Mesenchymal stem cell (in vitro differentiated cells and primary cell): ENCODE results near the gene TOM1L1.

Experiments used
- DNase-seq: peaks from one replicate; pipeline ENCODE4 v3.0.0-alpha.2; 2013
- H2AFZ ChIP-seq: one replicate; pipeline ENCODE4 v1.6.1; 2013; ENCODE audit warnings: low read depth, mild to moderate bottlenecking, control low read depth, inconsistent platforms, low read length, moderate library complexity
- H2AK5ac ChIP-seq: 2 replicates; pipeline ENCODE4 v1.6.1; 2013; ENCODE audit warnings: low read length, moderate library complexity, mild to moderate bottlenecking, inconsistent platforms; ENCODE audit not compliant: severe bottlenecking
- H2BK120ac ChIP-seq: one replicate; pipeline ENCODE4 v1.6.1; 2013; ENCODE audit warnings: low read depth, mild to moderate bottlenecking, inconsistent platforms, low read length, moderate library complexity
- H2BK12ac ChIP-seq, 2 experiments: one replicate each; pipeline ENCODE4 v1.6.1; 2013; ENCODE audit warnings: inconsistent platforms in 2 of 2, low read length in 2 of 2, mild to moderate bottlenecking in 2 of 2, moderate library complexity in 2 of 2, control low read depth in 1 of 2
- H2BK15ac ChIP-seq: one replicate; pipeline ENCODE4 v1.6.1; 2013; ENCODE audit warnings: mild to moderate bottlenecking, low read depth, inconsistent platforms; ENCODE audit not compliant: poor library complexity, severe bottlenecking
- H2BK5ac ChIP-seq: 2 replicates; pipeline ENCODE4 v1.6.1; 2013; ENCODE audit warnings: low read depth, mild to moderate bottlenecking, low read length, control low read depth, inconsistent platforms; ENCODE audit not compliant: poor library complexity, severe bottlenecking
- H3K14ac ChIP-seq, 2 experiments: one replicate each; pipeline ENCODE4 v1.6.1; 2013; ENCODE audit warnings: inconsistent platforms in 2 of 2, low read length in 2 of 2, control low read depth in 1 of 2, mild to moderate bottlenecking in 1 of 2, moderate library complexity in 1 of 2
- H3K18ac ChIP-seq, 2 experiments: one replicate each; pipeline ENCODE4 v1.6.1; 2013; ENCODE audit warnings: inconsistent platforms in 2 of 2, low read length in 2 of 2, control low read depth in 1 of 2, low read depth in 1 of 2, mild to moderate bottlenecking in 1 of 2
- H3K23ac ChIP-seq, 2 experiments: one replicate each; pipeline ENCODE4 v1.6.1; 2013; ENCODE audit warnings: inconsistent platforms in 2 of 2, low read length in 2 of 2, mild to moderate bottlenecking in 2 of 2, moderate library complexity in 2 of 2, control low read depth in 1 of 2
- H3K27ac ChIP-seq: 2 replicates; pipeline ENCODE4 v1.5.1; 2013; ENCODE audit warnings: mild to moderate bottlenecking, moderate library complexity, low read length, control low read depth, inconsistent platforms; ENCODE audit not compliant: poor library complexity, severe bottlenecking
- H3K27me3 ChIP-seq, 2 experiments: 2 replicates each; pipeline versions ENCODE4 v1.6.1 to v1.7.0; 2013; ENCODE audit warnings: low read length in 2 of 2, mild to moderate bottlenecking in 2 of 2, moderate library complexity in 2 of 2, control low read depth in 1 of 2, inconsistent platforms in 1 of 2; ENCODE audit not compliant: control insufficient read depth in 1 of 2, insufficient read depth in 1 of 2
- H3K36me3 ChIP-seq, 2 experiments: 2 replicates each; pipeline versions ENCODE4 v1.6.1 to v1.7.0; 2013; ENCODE audit warnings: low read length in 2 of 2, control low read depth in 1 of 2, inconsistent platforms in 1 of 2, low read depth in 1 of 2, mild to moderate bottlenecking in 1 of 2; ENCODE audit not compliant: insufficient read depth in 2 of 2, control insufficient read depth in 1 of 2
- H3K4ac ChIP-seq, 2 experiments: one replicate each; pipeline ENCODE4 v1.6.1; 2013; ENCODE audit warnings: inconsistent platforms in 2 of 2, low read length in 2 of 2, mild to moderate bottlenecking in 2 of 2, moderate library complexity in 2 of 2, control low read depth in 1 of 2, low read depth in 1 of 2
- H3K4me1 ChIP-seq: 2 replicates; pipeline ENCODE4 v1.6.1; 2013; ENCODE audit warnings: low read depth, low read length, control low read depth; ENCODE audit not compliant: control insufficient read depth, insufficient read depth
- H3K4me2 ChIP-seq: 2 replicates; pipeline ENCODE4 v1.6.1; 2013; ENCODE audit warnings: low read length, mild to moderate bottlenecking, inconsistent platforms; ENCODE audit not compliant: poor library complexity, severe bottlenecking
- H3K4me3 ChIP-seq, 2 experiments: 2 replicates each; pipeline versions ENCODE4 v1.5.1 to v1.7.0; 2013; ENCODE audit warnings: low read length in 2 of 2, mild to moderate bottlenecking in 2 of 2, control low read depth in 1 of 2, low read depth in 1 of 2; ENCODE audit not compliant: insufficient read depth in 1 of 2
- H3K79me1 ChIP-seq: replicated peaks from 2 replicates; pipeline ENCODE4 v1.6.1; 2013; ENCODE audit warnings: mild to moderate bottlenecking, control low read depth, low read length, inconsistent platforms; ENCODE audit not compliant: poor library complexity, severe bottlenecking
- H3K9ac ChIP-seq: 2 replicates; pipeline ENCODE4 v1.7.0; 2013; ENCODE audit warnings: mild to moderate bottlenecking, low read length, moderate library complexity
- H3K9me3 ChIP-seq: 2 replicates; pipeline ENCODE4 v1.7.0; 2013; ENCODE audit warnings: mild to moderate bottlenecking, low read length; ENCODE audit not compliant: control insufficient read depth
- H4K8ac ChIP-seq: one replicate; pipeline ENCODE4 v1.6.1; 2013; ENCODE audit warnings: inconsistent platforms, mild to moderate bottlenecking, low read length, moderate library complexity
- H4K91ac ChIP-seq: one replicate; pipeline ENCODE4 v1.6.1; 2013; ENCODE audit warnings: mild to moderate bottlenecking, low read length, inconsistent platforms
- WGBS: methylation state at CpG from one replicate; pipeline ENCODE4 v1.1.7; 2013; ENCODE audit warnings: mixed read lengths; 5-methylcytosine and 5-hydroxymethylcytosine counted together

Gene TOM1L1

GRCh38 chr17:54920819-54921218, 20.2 kb downstream of the TOM1L1 start:
- Histone ChIP-seq H3K9me3 (peaks cover 9% of the 10 kb centered on the region), H3K23ac (no peak overlapping the region), H3K4me3 (no peak overlapping the region), H4K91ac (no peak overlapping the region), H3K4ac (no peak overlapping the region), H3K14ac (no peak overlapping the region), H3K18ac (no peak overlapping the region), H3K79me1 (peaks cover 23% of the 10 kb centered on the region), H3K27ac (no peak overlapping the region), H3K4me1 (no peaks in the 10 kb centered on the region), H3K9ac (no peak overlapping the region), H2BK120ac (no peak overlapping the region), H2BK15ac (no peak overlapping the region), H2AK5ac (no peak overlapping the region), H2BK5ac (no peak overlapping the region), H3K4me2 (no peak overlapping the region), H4K8ac (no peak overlapping the region), H2AFZ (no peak overlapping the region), H2BK12ac (no peak overlapping the region), H3K36me3 (peaks cover 7 to 20% of the 10 kb centered on the region in 2 experiments), H3K27me3 (no peaks in the 10 kb centered on the region)
- WGBS, result 89% methylated on average over 6 of the region's 6 CpGs
- DNase-seq, result no peak

GRCh38 chr17:54924405-54924804, 23.8 kb downstream of the TOM1L1 start:
- DNase-seq, result no peak

GRCh38 chr17:54927525-54927924, 26.9 kb downstream of the TOM1L1 start:
- 83% methylated on average over 3 of the region's 3 CpGs for WGBS
- H2BK12ac ChIP-seq, result no peak overlapping the region
- H3K79me1 ChIP-seq, result peaks cover 15% of the 10 kb centered on the region
- H4K8ac ChIP-seq, result no peak overlapping the region
- H3K4me2 ChIP-seq, result no peak overlapping the region
- H2BK5ac ChIP-seq, result no peak overlapping the region
- H3K18ac ChIP-seq, result no peak overlapping the region
- H3K4ac ChIP-seq, result no peak overlapping the region
- H2AFZ ChIP-seq, result no peak overlapping the region
- H2AK5ac ChIP-seq, result no peak overlapping the region
- no peak overlapping the region for H2BK15ac ChIP-seq
- no peaks in the 10 kb centered on the region for H3K4me1 ChIP-seq
- no peak overlapping the region for H2BK120ac ChIP-seq
- no peaks in the 10 kb centered on the region for H3K27me3 ChIP-seq
- no peak overlapping the region for H4K91ac ChIP-seq
- H3K9ac ChIP-seq, result no peak overlapping the region
- DNase-seq, result no peak
- H3K14ac ChIP-seq, result no peak overlapping the region
- H3K23ac ChIP-seq, result no peak overlapping the region
- H3K4me3 ChIP-seq, result no peak overlapping the region
- peaks cover 0 to 13% of the 10 kb centered on the region in 2 experiments for H3K36me3 ChIP-seq
- H3K27ac ChIP-seq, result no peak overlapping the region
- H3K9me3 ChIP-seq, result no peaks in the 10 kb centered on the region

More at GRCh38 chr17:54924405-54924804, 23.8 kb downstream of the TOM1L1 start:
- peaks cover 0 to 16% of the 10 kb centered on the region in 2 experiments for H3K36me3 ChIP-seq
- no peak overlapping the region for H3K4me2 ChIP-seq
- no peak overlapping the region for H3K18ac ChIP-seq
- 97% methylated on average over 4 of the region's 5 CpGs for WGBS
- H3K27ac ChIP-seq, result no peak overlapping the region
- no peak overlapping the region for H3K14ac ChIP-seq
- no peak overlapping the region for H4K8ac ChIP-seq
- H2AK5ac ChIP-seq, result no peak overlapping the region
- no peak overlapping the region for H2BK12ac ChIP-seq
- H4K91ac ChIP-seq, result no peak overlapping the region
- H3K4ac ChIP-seq, result no peak overlapping the region
- H3K27me3 ChIP-seq, result no peaks in the 10 kb centered on the region
- H2BK5ac ChIP-seq, result no peak overlapping the region
- no peak overlapping the region for H2AFZ ChIP-seq
- no peak overlapping the region for H3K9ac ChIP-seq
- H3K4me3 ChIP-seq, result no peak overlapping the region
- peaks cover 23% of the 10 kb centered on the region for H3K79me1 ChIP-seq
- no peak overlapping the region for H3K23ac ChIP-seq
- H2BK15ac ChIP-seq, result no peak overlapping the region
- H2BK120ac ChIP-seq, result no peak overlapping the region
- H3K9me3 ChIP-seq, result no peaks in the 10 kb centered on the region
- H3K4me1 ChIP-seq, result no peaks in the 10 kb centered on the region

- no CpG with 5 or more reads among the region's 1 CpG for WGBS
- H3K9ac ChIP-seq, result no peak overlapping the region
- no peak for DNase-seq
Measured at GRCh38 chr17:54932711-54933110, 32.1 kb downstream of the TOM1L1 start.

More at GRCh38 chr17:54932711-54933110, 32.1 kb downstream of the TOM1L1 start:
- Histone ChIP-seq H3K14ac (no peak overlapping the region), H3K23ac (no peak overlapping the region), H4K91ac (no peak overlapping the region), H2BK5ac (no peak overlapping the region), H3K18ac (no peak overlapping the region), H3K27me3 (no peaks in the 10 kb centered on the region), H2BK15ac (no peak overlapping the region), H2AK5ac (no peak overlapping the region), H2BK12ac (no peak overlapping the region), H3K27ac (no peak overlapping the region), H3K9me3 (no peaks in the 10 kb centered on the region), H3K4me3 (no peak overlapping the region), H3K79me1 (peaks cover 9% of the 10 kb centered on the region), H4K8ac (no peak overlapping the region), H3K4me1 (no peaks in the 10 kb centered on the region), H2BK120ac (no peak overlapping the region), H3K4ac (no peak overlapping the region), H3K4me2 (no peak overlapping the region), H3K36me3 (peaks cover 0 to 11% of the 10 kb centered on the region in 2 experiments), H2AFZ (no peak overlapping the region)
